SIG-M5 (cell line): ENCODE data around the gene ENTPD8.

Source experiments
- DNase-seq: peaks from one replicate; lab custom pipeline; 2025; lab: John Stamatoyannopoulos, UW

Gene ENTPD8

DNA sequence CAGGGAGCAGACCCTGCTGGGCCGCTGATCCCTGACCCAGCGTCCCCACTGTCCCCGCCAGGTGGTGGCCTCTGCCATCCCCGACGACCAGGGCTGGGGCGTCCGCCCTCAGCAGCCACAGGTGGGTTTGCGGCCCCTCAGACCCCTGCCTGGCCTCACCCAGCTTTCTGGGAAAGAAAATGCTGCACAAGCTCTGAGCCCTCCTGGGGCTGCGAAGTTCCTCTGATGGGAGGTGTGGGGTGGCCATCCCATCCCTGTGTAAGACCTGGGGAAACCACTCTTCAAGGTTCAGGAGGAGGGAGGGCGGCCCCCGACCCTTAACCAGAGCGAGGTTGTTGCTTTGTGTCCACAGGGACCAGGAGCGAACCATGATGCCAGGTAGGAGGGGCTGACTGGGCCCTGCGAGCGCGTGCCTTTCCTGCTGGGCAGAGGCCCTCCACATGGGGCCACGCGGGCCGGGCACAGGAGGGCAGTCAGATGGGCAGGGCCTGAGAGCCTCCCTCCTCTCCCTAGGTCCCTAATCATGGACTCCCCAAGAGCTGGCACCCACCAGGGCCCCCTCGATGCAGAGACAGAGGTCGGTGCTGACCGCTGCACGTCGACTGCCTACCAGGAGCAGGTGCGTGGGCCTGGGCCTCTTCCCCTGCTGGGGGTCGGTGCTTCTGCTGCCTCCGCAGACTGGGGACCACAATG lies 10.3 kb downstream of the ENTPD8 start:
- no peak for DNase-seq

DNA sequence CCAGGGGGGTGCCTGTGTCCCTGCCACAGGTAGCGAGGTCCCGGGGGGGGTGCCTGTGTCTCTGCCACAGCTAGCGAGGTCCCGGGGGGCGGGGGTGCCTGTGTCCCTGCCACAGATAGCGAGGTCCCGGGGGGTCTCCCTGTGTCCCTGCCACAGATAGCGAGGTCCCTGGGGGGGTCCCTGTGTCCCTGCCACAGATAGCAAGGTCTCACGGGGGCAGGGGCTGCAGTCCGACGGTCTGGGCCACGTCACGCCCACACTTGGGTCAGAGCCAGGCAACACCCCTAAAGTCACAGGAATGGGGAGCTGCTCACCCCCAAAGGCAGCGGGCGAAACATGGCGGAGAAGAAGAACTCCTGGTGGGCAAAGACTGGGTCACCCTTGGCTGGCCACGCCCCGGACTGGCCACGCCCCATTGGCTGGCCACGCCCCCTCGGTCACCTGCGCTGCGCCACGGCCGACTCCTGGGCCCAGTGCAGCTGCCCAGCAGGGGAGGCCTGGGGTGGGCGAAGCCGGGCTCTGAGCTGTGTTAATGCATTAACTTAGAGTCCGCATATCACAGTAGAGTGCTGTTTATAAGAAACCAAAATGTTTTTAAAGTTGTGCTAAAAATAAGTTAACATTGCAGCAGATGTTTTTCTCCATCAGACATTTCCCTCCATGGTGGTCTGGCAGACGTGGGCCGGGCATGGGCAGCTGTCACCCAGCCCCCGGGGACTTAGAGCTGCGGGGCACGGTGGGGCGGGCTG lies 11.0 kb downstream of the ENTPD8 start:
- DNase-seq = no peak

DNA sequence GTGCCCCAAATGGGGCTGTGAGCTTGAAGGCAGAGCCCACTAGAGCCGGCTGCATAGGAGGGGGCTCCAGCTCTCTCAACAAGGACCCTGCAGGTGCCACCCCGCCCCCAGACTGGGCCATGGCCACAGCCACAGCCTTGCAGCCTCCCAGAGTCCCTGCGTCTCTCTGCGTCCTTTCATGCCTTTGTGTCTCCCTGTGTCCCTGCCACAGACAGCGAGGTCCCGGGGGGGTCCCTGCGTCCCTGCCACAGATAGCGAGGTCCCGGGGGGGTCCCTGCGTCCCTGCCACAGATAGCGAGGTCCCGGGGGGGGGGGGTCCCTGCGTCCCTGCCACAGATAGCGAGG lies 11.6 kb downstream of the ENTPD8 start:
- DNase-seq = no peak

DNA sequence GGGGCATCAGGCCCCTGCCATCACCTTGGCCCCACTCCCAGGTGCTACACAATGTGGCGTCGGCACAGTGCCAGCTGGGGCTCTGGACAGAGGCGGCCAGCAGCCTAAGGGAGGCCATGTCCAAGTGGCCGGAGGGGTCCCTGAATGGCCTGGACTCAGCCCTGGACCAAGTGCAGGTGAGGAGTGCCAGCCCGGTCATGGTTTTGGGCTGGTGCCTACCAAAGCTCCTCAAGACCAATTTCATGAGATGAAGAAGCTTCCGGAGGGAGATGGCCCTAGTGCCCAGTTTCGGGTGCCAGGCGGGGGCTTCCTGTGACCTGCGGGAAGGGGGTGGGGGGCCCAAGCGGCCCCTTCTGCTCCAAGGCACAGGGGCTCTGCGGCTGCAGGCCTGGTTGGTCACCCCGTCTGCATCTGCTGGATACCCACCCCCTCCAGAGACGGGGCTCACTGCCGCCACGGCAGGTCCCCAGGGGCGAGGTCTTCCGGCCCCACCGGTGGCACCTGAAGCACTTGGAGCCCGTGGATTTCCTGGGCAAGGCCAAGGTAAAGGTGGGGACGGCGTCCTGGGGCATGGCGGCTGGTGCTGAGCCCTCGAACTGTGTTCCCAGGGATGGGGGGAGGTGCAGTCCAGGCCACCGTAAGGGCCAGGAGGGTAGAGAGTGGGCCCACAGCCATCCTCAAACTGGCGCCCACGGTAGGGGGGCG lies 12.2 kb downstream of the ENTPD8 start:
- no peak for DNase-seq

DNA sequence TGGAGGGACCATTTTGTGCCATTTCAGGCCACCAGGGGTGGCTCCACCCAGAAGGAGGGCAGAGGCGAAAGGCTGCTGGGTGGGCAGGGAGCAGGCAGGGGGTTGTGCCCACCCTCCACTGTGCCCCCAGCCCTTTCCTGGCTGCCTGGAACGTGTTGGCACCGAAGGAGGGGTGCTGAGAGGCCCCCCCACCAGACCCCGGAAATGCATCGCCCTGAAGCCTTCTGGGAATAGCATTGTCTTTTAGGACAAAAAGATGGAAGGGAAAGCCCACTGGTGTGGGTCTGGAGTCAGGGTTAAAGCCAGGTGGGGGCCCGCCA lies 12.9 kb downstream of the ENTPD8 start:
- no peak for DNase-seq

DNA sequence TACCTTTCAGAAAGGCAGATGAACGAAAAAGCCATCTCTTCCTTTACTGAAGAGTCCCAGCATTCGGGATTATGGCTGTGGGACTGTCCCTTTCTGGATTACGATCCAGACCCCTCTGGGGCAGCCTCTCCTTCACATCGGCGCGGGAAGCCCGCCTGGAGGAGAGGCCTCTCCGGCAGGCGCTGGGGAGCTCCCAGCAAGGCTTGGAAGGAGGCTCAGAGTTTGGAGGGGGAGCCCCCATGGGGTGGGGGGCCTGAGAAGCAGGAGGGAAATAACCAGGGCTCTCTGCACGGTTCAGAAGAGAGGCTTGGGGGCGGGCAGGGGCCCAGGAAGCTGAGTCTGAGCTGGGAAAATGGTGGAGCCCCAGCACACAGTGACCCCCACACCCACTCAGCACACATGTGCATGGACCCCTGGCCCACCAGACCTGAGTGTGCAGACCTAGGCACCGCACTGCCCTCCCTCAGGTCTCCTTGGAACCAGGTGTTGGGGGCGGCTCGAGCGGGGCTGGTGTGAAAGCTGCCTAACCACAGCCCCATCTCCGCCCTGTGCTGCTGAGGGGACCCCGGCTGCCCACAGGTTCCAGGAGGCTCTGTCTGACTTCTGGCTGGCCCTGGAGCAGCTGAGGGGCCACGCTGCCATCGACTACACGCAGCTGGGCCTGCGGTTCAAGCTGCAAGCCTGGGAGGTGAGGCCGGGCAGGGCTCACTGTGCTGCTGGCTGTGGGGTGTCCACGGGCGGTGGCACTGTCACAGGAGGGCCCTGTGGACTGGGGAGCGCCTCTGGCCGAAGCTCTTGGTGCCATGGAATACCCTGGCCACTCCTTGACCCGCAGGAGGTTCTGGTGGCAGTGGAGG lies 13.5 kb downstream of the ENTPD8 start:
- no peak for DNase-seq

DNA sequence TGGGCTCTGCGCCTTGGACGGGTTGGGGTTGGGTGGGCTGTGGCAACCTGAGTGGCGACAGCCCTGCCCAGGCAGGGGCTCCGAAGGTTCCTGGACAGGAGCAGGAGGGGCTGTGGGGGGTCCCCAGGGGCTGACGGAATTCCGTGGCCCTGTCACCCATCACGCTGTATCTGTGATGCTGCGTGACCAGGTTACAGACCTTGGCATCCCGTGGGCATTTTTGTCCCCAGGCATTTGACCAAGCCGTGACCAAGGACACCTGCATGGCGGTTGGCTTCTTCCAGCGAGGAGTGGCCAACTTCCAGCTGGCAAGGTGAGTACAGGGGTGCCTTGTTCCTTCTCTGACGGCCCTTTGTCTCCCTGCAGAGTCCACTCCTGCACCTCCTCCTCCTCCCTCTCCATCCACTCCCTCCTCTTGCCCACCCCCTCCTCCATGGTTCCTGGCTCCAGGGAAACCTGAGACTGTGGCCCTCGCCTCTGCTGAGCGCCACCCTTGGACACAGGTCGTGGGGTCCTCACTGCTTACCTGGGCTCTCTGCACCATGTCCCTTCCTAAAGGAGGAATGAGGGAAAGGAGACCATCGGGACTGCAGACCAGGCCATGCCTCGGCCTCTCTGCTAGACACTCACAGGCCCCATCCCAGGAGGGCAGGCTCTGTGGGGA lies 15.0 kb downstream of the ENTPD8 start:
- DNase-seq = no peak

DNA sequence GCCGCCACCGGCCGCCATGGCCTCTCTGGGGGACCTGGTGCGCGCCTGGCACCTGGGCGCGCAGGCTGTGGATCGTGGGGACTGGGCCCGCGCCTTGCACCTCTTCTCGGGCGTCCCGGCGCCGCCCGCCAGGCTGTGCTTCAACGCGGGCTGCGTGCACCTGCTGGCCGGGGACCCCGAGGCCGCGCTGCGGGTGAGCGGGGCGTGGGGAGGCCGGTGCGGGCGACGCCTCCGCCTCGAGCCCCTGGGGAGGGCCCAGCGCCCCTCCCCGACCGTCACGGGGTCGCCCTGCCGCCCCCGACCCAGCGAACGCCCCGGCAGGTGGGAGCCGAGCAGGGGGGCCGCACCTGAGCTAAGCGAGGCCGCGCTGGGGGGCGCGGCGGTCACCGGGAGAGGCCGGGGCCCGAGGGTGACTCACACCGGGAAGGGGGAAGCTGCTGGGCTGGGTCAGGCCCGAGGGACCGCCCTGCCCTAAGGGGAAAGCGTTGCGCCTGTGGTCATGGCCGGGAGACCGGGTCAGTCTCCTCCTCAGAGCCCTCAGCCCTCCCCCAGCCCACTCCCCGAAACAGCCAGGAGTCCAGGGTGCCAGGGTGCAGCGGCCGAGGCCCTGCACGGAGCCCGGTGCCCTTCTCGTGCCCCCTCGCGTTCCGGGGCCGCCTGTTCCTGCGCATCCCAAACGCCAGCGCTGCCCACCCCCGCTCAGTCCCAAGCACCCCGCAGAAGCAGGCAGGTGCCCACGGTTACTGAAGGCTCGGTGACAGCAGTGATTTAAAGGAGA lies 17.5 kb downstream of the ENTPD8 start:
- no peak for DNase-seq

DNA sequence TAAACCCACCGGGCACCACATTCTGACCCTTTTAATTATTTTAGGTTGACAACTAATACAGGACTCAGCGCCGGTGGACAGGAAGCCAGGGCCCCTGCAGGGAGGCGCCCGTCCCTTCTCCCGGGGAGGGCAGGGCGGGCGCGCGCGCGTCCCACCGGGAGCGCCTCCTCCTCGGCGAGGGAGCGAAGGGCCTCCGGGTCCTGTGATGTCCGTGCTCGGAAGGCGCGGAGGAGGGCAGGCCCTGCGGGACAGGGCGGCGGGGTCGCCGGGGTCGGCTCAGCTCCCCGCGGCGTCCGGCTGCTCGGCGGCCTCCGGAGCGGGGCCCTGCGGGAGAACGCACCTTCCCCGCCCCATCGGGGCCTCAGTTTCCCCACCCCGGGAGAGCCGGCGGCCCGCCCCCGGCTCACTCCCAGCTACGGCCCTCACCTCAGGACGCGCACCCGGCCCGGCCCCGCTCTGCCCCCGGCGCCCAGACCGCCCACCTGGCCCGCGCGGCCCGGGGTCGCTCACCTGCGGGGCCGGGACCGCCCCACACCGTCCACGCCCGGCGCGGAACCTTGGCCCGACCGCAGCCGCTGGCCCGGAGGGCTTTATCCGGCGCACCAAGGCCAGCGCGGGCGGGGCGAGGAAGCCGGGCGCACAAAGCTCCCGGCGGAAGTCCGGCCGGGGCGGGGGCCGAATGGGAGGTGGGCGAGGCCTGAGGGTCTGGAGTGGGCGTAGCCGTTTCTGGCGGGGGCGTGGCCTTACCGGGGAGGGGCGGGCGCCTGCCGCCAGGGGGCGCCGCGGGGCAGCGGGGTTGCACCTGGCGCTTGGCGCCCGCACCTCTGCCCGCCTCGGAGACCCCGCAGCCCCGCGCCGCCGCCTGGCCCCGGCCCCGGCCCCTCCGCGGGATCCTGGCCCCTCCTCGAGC lies 18.3 kb downstream of the ENTPD8 start, which contains the start of the genes EXD3 and NOXA1:
Gene EXD3 (minus strand): TSS at position 559 of the 910 bp plus-strand sequence. CDS start 27,805 bp downstream, outside the sequence.
Gene NOXA1 (plus strand): TSS at position 790 of the 910 bp plus-strand sequence. CDS start 137 bp downstream, outside the sequence.
- no peak for DNase-seq

DNA sequence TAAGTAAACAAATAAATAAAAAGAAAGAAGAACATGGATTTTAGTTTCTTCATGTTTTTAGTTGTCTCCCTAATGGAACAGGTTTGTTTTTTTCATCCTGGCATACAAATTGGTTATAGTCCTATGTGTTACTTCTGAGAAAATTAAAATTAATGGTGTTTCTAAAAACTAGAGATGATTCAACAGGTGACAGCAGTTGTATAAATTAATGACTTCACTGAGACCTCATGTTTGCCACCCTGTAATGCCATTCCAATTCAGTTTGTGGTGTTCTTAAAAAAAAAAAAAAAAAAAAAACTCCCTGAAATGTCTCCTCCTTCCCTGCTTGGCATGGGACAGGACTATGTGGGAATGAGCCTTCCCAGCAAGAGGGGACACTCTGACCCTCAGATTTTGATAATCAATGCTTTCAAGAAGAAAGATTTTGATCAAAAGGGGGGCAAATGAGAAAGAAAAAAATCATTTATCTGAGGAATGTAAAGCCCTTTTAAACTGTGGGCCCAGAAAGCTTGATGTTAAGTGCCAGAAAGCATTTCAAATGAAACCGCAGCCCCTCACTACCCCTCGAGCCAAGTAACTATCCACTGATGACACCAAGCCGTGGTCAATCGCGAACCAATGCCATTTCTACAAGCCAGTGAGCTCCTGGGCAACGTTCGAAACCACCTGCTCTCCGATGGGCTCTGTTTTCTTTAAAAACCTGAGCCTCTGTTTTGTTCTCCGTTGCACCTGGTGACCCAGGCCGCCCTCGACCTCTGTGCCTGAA lies 19.1 kb downstream of the ENTPD8 start:
- no peak for DNase-seq

DNA sequence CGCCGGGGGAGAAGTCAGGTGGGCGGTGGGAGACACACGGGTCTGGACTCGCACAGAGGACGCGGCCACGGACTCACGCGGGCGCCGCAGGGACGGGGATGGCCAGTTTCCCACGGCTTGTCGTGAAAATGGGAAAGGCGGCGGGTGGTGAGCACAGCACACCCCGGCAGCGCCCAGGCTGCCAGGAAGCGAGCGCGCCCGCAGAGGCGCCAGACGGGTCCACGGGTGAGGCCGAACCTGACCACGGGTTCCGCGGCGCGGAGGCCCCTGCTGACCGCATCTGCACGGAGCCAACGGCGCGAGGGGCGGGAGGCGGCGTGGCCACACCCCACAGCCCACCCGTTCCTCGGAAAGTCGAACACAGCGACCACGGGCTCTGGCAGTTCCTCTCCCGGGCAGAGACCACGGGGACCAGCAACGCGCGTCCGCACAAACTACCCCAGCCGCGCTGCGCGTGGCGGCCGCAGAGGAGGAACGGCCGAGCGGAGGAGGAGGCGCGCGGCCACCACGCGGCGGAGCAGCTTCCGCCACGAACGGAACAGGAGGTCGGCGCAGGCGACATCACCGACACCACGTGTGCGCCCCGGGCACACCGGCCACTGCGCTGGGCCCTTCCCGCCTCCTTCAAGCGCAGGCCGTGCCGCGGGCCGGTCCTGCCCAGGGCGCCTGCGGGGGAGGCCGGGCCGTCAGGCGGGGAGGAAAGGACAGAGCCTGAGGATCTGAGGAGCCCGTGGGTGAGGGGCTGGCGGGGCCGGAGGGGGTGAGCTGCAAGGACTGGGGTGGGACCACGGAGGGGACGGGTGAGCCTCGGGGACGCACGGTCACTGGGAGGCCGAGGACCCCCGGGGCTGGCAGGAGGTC lies 23.8 kb downstream of the ENTPD8 start:
- DNase-seq = no peak

DNA sequence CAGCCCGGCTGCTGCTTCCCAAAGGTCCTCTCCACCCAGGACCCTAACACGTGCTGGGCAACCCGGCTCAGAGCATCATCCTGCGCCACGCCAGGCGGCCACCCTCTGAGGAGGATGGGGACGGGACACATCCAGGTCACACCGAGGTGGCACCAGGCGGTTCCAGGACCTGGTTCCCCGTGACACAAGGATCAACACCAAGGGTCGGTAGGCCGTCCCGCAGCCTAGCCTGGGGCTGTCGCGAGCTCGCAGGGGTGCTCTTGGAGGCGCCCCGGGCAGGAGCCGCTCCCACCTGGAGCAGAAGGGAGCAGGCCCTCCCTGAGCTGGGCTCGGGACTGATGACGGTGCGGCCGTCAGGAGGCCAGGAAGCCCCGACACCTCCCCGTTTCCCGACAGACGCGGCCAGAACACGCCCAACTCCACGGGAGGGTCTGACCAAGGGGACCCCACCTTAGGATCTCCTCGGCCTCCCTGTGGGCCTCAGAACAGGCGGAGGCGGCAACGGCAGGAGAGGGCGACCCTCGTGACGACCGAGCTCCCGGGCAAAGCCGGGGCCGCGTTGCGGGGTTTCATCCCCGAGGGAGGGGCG lies 24.5 kb downstream of the ENTPD8 start:
- DNase-seq = no peak

DNA sequence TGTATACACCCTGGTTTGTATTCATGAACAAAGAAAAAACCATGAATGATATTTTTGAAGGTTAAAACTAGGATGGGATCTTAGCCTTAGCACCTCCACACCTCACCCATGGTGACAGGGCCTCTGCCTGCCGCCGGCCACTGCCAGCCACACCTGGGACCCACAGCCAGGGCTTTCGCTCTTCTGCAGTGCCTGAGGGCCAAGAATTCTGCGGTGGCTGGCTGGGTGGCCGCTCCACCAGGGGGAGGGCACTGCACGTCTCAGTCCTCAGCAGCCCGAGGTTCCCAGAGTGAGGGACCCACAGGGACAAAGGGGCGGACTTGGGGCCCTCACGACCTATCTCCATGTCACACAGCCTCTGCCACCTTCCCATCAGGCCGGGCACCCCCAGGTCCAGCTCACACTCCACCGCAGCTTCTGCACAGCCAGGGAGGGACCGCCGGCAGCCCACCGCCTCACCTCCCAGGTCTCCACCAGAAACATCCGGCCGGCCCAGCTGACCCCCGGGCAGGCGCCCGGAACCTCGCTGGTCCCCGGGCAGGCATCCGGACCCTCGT lies 25.1 kb downstream of the ENTPD8 start:
- no peak for DNase-seq

DNA sequence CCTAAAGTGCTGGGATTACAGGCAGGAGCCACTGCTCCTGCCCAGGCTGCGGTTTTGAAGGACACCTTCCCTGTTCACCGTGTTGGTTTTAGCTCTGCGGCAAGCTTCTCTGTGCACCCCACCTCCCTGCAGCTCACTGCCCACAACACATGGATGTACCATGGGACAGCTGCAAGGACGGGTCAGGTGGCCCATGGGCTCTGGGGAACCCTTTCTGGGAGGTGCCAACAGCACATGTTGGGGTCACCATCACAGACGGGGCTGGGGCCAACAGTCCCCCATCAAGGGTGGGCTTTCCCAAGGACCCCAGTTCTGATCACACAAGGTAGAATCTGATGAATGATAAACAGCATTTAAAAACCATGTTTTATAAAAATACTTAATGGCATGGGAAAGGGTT lies 25.7 kb downstream of the ENTPD8 start:
- no peak for DNase-seq

DNA sequence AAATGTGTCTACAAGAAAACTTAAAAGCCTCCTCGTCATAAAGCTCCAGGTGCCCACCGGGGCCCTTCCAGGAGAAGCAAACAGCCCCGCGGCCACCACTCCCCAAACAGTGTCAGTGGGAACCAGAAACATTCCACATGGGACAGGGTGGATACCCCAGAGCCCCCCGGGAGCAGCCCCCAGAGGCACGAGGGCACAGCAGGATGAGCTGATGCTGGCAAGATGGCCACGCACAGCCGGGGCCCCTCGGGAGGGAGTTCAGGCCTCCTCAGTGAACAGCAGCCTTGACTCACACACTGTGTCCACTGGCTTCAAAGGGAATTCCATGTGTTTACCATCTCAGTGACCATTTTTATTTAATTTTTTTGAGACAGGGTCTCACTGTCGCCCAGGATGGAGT lies 28.7 kb downstream of the ENTPD8 start:
- no peak for DNase-seq

DNA sequence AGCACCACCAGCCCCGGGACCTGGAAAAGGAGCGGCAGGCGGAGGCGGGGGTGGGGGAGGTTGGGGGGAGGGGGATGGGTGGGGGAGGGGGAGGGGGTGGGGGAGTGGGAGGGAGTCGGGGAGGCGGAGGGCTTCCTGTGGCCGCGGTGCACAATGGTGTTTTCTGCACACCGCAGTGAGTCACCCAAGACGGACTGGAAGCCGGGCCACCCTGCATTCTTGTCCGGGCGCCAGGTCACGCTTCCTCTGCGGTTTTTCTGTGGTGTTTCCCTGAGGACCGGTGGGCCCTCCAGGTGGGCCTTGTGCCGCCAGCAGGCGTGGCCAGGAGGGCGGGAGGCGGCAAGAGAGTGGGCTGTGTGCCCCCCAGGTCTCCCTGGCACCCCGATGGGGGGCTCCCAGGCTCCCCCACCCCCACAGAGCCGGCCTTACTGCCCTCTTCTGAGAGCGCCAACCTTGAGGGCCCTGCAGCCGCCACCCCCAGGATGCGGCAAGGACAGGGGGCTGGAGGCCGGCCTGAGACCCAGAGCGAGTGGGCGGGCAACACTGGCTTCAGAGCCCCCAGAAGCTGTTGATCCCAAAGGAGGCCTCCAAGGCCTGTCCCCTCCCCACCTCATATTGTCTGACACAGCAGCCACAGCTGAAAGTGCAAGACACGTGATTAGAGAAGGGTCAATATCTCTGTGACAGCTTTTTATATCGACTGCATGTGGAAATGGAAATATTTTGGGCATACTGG lies 29.3 kb downstream of the ENTPD8 start:
- DNase-seq = no peak

DNA sequence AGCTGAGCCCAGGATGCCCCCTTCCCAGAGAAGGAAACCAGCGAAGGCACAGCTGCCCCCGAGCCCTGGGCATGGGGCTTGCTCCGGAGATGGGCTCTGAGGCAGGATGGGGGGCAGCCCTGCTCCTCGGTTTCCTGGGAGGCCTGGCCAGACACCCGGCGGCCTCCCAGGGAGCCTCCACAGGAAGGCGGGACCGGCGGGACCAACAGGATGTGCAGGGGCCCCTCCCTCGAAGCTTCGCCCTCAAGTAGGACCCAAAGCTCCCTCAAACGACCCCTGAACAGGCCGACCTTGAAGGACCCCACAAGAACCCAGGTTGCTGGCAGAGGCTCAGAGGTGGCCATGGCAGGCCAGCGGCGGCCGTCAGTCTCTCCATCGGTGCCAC lies 29.9 kb downstream of the ENTPD8 start:
- DNase-seq = no peak
